Measurements from ENCODE around the gene CCDC12. TPM values are rescaled to one million over a fixed set of nuclear protein-coding genes. Genes with fewer than 3 reads are reported as not detected.

CCDC12 gene
- total and polyA plus RNA-seq, 9 of the 15 experiments (the other 6 are each of a cell fraction or from before 2014, with no cell fraction given) = 8.9 to 201 (median 86.9) TPM

- TF ChIP-seq NKRF (IDR thresholded peaks at IDR 0.05; ENCODE audit: borderline replicate concordance) = peak; percentile 90
- peak; percentile 100 for TF ChIP-seq SUPT5H (IDR thresholded peaks at IDR 0.05)
- peak; percentile 83; the same call in 1 of the 2 replicates for TF ChIP-seq FOXP4 (CRISPR knock-in tag; IDR thresholded peaks at IDR 0.05; ENCODE audit: borderline replicate concordance)
- TF ChIP-seq PHF8 (IDR thresholded peaks at IDR 0.05; ENCODE audit: borderline replicate concordance, low read length) = peak; percentile 94
- peak; percentile 87; the same call in 1 of the 2 replicates for TF ChIP-seq NFRKB (IDR thresholded peaks at IDR 0.05; ENCODE audit: low read depth)
- TF ChIP-seq GTF2F1 (IDR thresholded peaks at IDR 0.05; ENCODE audit: low read depth, low read length) = peak; percentile 71
- TF ChIP-seq NONO (IDR thresholded peaks at IDR 0.05; ENCODE audit: low read depth in 2 of 2, low read length in 1 of 2) = no peak
- TF ChIP-seq ZBTB7A (IDR thresholded peaks at IDR 0.05; ENCODE audit: borderline replicate concordance, control insufficient read depth, low read depth, low read length) = peak; percentile 64; the same call in 1 of the 2 replicates
- TF ChIP-seq DNMT1 (IDR thresholded peaks at IDR 0.05) = 0 out of 2 replicates have a peak, but pooled peaks have one; percentile 30
- TF ChIP-seq MBD2 (IDR thresholded peaks at IDR 0.05; ENCODE audit: borderline replicate concordance, low read depth) = peak; percentile 85
- peak; percentile 74 to 97 (median 95) for TF ChIP-seq YY1 (IDR thresholded peaks at IDR 0.05; ENCODE audit: borderline replicate concordance in 1 of 3, control insufficient read depth in 1 of 3, extremely low read depth in 1 of 3, insufficient read depth in 3 of 3, insufficient read length in 1 of 3, insufficient replicate concordance in 2 of 3, low read depth in 1 of 3, low read length in 2 of 3)
- TF ChIP-seq BRD9 (IDR thresholded peaks at IDR 0.05; ENCODE audit: low read depth, partially characterized antibody) = peak; percentile 73
- peak; percentile 98 for TF ChIP-seq TAF7 (tag; IDR thresholded peaks at IDR 0.05)
- TF ChIP-seq NRF1 (conservative IDR thresholded peaks at IDR 0.05 in 1 of 2, IDR thresholded peaks at IDR 0.05 in 1 of 2) = peak; percentile 100
- TF ChIP-seq SAFB2 (IDR thresholded peaks at IDR 0.05; ENCODE audit: borderline replicate concordance, low read depth, low read length, severe bottlenecking) = no peak
- TF ChIP-seq ZNF766 (CRISPR knock-in tag; conservative IDR thresholded peaks at IDR 0.05) = peak; percentile 100
- no peak for TF ChIP-seq KLF6 (CRISPR knock-in tag; IDR thresholded peaks at IDR 0.05; ENCODE audit: borderline replicate concordance)
- peak; percentile 88 for TF ChIP-seq JUND (IDR thresholded peaks at IDR 0.05; ENCODE audit: borderline replicate concordance, low read depth, low read length)
- peak; percentile 78 for TF ChIP-seq JUND (tag; IDR thresholded peaks at IDR 0.05; ENCODE audit: borderline replicate concordance, low read depth, low read length)
- TF ChIP-seq ZNF830 (CRISPR knock-in tag; IDR thresholded peaks at IDR 0.05) = no peak
- TF ChIP-seq ARID1B (IDR thresholded peaks at IDR 0.05) = peak; percentile 83
- peak; percentile 72; the same call in 1 of the 2 replicates for TF ChIP-seq DMBX1 (CRISPR knock-in tag; IDR thresholded peaks at IDR 0.05; ENCODE audit: borderline replicate concordance)
Observed at GRCh38 chr3:46976326-46977190, at the start of gene CCDC12 (continued).
